ENCODE results near the gene MFAP4.

- TF ChIP-seq CTCF (IDR thresholded peaks at IDR 0.05; ENCODE audit: insufficient read depth, low read length) (no peak), POLR2AphosphoS5 (IDR thresholded peaks at IDR 0.05; ENCODE audit: low read depth) (no peak), REST (IDR thresholded peaks at IDR 0.05; ENCODE audit: insufficient replicate concordance, low read depth) (no peak)
Measured at GRCh38 chr17:19345486-19346350, 41.3 kb downstream of the MFAP4 start.
